ENCODE measurements around the gene PRRX2. TPM values are rescaled to one million over a fixed set of nuclear protein-coding genes. Genes with fewer than 3 reads are reported as not detected.

PRRX2 gene
- total RNA-seq, 4 donors from 2014 or later: 2.9 to 10.6 (median 8.1) TPM

- no peak overlapping the region for H3K27ac ChIP-seq
- WGBS, 2 donors: 76 to 92% methylated on average over 4 to 11 of the region's 11 CpGs
- no peaks in the 10 kb centered on the region for H3K36me3 ChIP-seq
Observed at GRCh38 chr9:129681924-129682323, 16.5 kb downstream of the PRRX2 start.

GRCh38 chr9:129682381-129682780 is 16.9 kb downstream of the PRRX2 start:
- no peak for TF ChIP-seq CTCF (IDR thresholded peaks at IDR 0.05)
- TF ChIP-seq POLR2A (IDR thresholded peaks at IDR 0.05): no peak
- no peaks in the 10 kb centered on the region for H3K27me3 ChIP-seq
- no peaks in the 10 kb centered on the region for H3K9me3 ChIP-seq
- 82 to 88% methylated on average over 2 to 6 of the region's 7 CpGs for WGBS, 2 donors
- H3K36me3 ChIP-seq: no peaks in the 10 kb centered on the region
- no peak overlapping the region for H3K4me3 ChIP-seq (replicated peaks in 1 of 3)
- no peak for DNase-seq
- intact Hi-C loops (cut with DNase I): no loop called here
- no peaks in the 10 kb centered on the region for H3K4me1 ChIP-seq
- H3K27ac ChIP-seq: no peak overlapping the region

More at GRCh38 chr9:129681924-129682323, 16.5 kb downstream of the PRRX2 start:
- no peak for TF ChIP-seq POLR2A (IDR thresholded peaks at IDR 0.05)
- TF ChIP-seq CTCF (IDR thresholded peaks at IDR 0.05): no peak
- H3K4me1 ChIP-seq: no peaks in the 10 kb centered on the region
- no peaks in the 10 kb centered on the region for H3K9me3 ChIP-seq
- intact Hi-C loops (cut with DNase I): no loop called here
- DNase-seq: no peak
- H3K4me3 ChIP-seq (replicated peaks in 1 of 3): no peak overlapping the region
- H3K27me3 ChIP-seq: no peaks in the 10 kb centered on the region

GRCh38 chr9:129685220-129685932 is 19.9 kb downstream of the PRRX2 start:
- Histone ChIP-seq H3K9me3 (no peaks in the 10 kb centered on the region), H3K27me3 (no peaks in the 10 kb centered on the region), H3K36me3 (no peaks in the 10 kb centered on the region), H3K27ac (no peak overlapping the region), H3K4me1 (no peaks in the 10 kb centered on the region), H3K4me3 (replicated peaks in 1 of 3) (no peak overlapping the region)
- DNase-seq: no peak
- intact Hi-C loops (cut with DNase I): no loop called here
- TF ChIP-seq CTCF (IDR thresholded peaks at IDR 0.05): no peak
- no peak for TF ChIP-seq POLR2A (IDR thresholded peaks at IDR 0.05)
- 75 to 79% methylated on average over 15 of the region's 15 CpGs for WGBS, 2 donors

- TF ChIP-seq POLR2A (IDR thresholded peaks at IDR 0.05): no peak
- no peak for TF ChIP-seq CTCF (IDR thresholded peaks at IDR 0.05)
- no peaks in the 10 kb centered on the region for H3K36me3 ChIP-seq
- no peaks in the 10 kb centered on the region for H3K9me3 ChIP-seq
- intact Hi-C loops (cut with DNase I): no loop called here
- DNase-seq: no peak
- no peaks in the 10 kb centered on the region for H3K27me3 ChIP-seq
- H3K27ac ChIP-seq: no peak overlapping the region
- WGBS, 2 donors: 64 to 78% methylated on average over 3 of the region's 3 CpGs
- H3K4me3 ChIP-seq (replicated peaks in 1 of 3): no peak overlapping the region
- no peaks in the 10 kb centered on the region for H3K4me1 ChIP-seq
Observed at GRCh38 chr9:129685933-129686259, 20.4 kb downstream of the PRRX2 start.

GRCh38 chr9:129686736-129687135 is 21.3 kb downstream of the PRRX2 start:
- Histone ChIP-seq H3K27me3 (no peaks in the 10 kb centered on the region), H3K36me3 (no peaks in the 10 kb centered on the region), H3K4me3 (replicated peaks in 1 of 3) (no peak overlapping the region), H3K27ac (no peak overlapping the region), H3K9me3 (no peaks in the 10 kb centered on the region), H3K4me1 (no peaks in the 10 kb centered on the region)
- DNase-seq: no peak
- WGBS, 2 donors: 58 to 63% methylated on average over 9 of the region's 9 CpGs
- intact Hi-C loops (cut with DNase I): no loop called here
- TF ChIP-seq POLR2A (IDR thresholded peaks at IDR 0.05) (no peak), CTCF (IDR thresholded peaks at IDR 0.05) (no peak)
